Epidermal melanocyte (primary cell): Measurements from ENCODE around the gene ATP5PO.
"Not testable (repeated sequence)": the region's sequence is repeated elsewhere in the genome, so short reads cannot be mapped to it uniquely, and the experiment has no call there.

ENCODE experiments used
- DNase-seq: peaks from one replicate; pipeline ENCODE4 v3.0.0; 2011; ENCODE audit warnings: low spot score; ENCODE audit not compliant: insufficient read length

ATP5PO gene

GRCh38 chr21:33940881-33941245 lies 25.3 kb upstream of the ATP5PO start:
- DNase-seq = no peak

- no peak for DNase-seq
Observed at GRCh38 chr21:33940164-33940880, 24.7 kb upstream of the ATP5PO start.

- no peak for DNase-seq
Observed at GRCh38 chr21:33939226-33939625, 23.6 kb upstream of the ATP5PO start.

- DNase-seq = no peak
Observed at GRCh38 chr21:33938381-33938780, 22.8 kb upstream of the ATP5PO start.

- no peak for DNase-seq
Observed at GRCh38 chr21:33937931-33938339, 22.3 kb upstream of the ATP5PO start.

GRCh38 chr21:33937146-33937545 lies 21.5 kb upstream of the ATP5PO start:
- DNase-seq = no peak

GRCh38 chr21:33936301-33937038 lies 20.9 kb upstream of the ATP5PO start:
- no peak for DNase-seq

GRCh38 chr21:33932731-33933130 lies 17.1 kb upstream of the ATP5PO start:
- DNase-seq = no peak

- DNase-seq = no peak
Observed at GRCh38 chr21:33931799-33932390, 16.3 kb upstream of the ATP5PO start.

- not testable (repeated sequence) for DNase-seq
Observed at GRCh38 chr21:33931052-33931798, 15.6 kb upstream of the ATP5PO start.

GRCh38 chr21:33926248-33926647 lies 10.6 kb upstream of the ATP5PO start:
- not testable (repeated sequence) for DNase-seq

- DNase-seq = no peak
Observed at GRCh38 chr21:33924766-33925100, 9.1 kb upstream of the ATP5PO start.

GRCh38 chr21:33924079-33924765 lies 8.6 kb upstream of the ATP5PO start:
- DNase-seq = peak; percentile 80

GRCh38 chr21:33917421-33917820 lies 1.8 kb upstream of the ATP5PO start:
- DNase-seq = no peak

- no peak for DNase-seq
Observed at GRCh38 chr21:33916200-33916567, 580 bp upstream of the ATP5PO start.

GRCh38 chr21:33914188-33914587 lies 1.4 kb downstream of the ATP5PO start:
- no peak for DNase-seq

GRCh38 chr21:33909756-33910155 lies 5.8 kb downstream of the ATP5PO start:
- DNase-seq = no peak

GRCh38 chr21:33908760-33909159 lies 6.8 kb downstream of the ATP5PO start:
- no peak for DNase-seq

GRCh38 chr21:33904041-33904440 lies 11.6 kb downstream of the ATP5PO start:
- DNase-seq = no peak

- DNase-seq = no peak
Observed at GRCh38 chr21:33902349-33902748, 13.3 kb downstream of the ATP5PO start.
